LNCAP (cell line): ENCODE results near the gene SH2D1B.

ENCODE experiments used
- TF ChIP-seq, protein P1 (sequence below): fragments of 450-650 bp; IDR thresholded peaks from 2 replicates; pipeline ENCODE4 v1.5.1; 2017; ENCODE audit warnings: mild to moderate bottlenecking

The SH2D1B gene

GRCh38 chr1:162361349-162361748 is 50.6 kb downstream of the SH2D1B start:
- TF ChIP-seq, protein P1, sequence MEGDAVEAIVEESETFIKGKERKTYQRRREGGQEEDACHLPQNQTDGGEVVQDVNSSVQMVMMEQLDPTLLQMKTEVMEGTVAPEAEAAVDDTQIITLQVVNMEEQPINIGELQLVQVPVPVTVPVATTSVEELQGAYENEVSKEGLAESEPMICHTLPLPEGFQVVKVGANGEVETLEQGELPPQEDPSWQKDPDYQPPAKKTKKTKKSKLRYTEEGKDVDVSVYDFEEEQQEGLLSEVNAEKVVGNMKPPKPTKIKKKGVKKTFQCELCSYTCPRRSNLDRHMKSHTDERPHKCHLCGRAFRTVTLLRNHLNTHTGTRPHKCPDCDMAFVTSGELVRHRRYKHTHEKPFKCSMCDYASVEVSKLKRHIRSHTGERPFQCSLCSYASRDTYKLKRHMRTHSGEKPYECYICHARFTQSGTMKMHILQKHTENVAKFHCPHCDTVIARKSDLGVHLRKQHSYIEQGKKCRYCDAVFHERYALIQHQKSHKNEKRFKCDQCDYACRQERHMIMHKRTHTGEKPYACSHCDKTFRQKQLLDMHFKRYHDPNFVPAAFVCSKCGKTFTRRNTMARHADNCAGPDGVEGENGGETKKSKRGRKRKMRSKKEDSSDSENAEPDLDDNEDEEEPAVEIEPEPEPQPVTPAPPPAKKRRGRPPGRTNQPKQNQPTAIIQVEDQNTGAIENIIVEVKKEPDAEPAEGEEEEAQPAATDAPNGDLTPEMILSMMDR, result no peak

DNA sequence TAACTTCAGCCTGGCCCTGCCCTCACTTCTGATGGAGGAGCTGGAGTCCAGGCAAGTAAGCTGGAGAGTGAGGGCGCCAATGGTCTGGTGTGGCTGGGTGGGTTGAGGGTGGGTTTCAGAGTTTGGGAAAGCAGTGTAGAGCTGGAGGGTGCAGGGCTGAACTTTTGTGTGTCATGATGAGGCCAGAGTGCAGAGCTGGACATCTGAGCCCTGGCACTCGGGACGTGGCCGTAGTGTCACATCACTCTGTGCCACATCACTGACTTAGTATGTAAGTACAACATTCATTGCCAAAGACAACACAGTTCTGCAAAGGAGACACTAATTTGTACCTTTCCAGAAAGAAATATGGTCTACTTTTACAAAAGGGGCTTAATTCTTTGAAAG is 51.1 kb downstream of the SH2D1B start:
- TF ChIP-seq, protein P1, result no peak

- TF ChIP-seq, protein P1, result no peak
Measured at GRCh38 chr1:162360237-162360873, 51.6 kb downstream of the SH2D1B start.

DNA sequence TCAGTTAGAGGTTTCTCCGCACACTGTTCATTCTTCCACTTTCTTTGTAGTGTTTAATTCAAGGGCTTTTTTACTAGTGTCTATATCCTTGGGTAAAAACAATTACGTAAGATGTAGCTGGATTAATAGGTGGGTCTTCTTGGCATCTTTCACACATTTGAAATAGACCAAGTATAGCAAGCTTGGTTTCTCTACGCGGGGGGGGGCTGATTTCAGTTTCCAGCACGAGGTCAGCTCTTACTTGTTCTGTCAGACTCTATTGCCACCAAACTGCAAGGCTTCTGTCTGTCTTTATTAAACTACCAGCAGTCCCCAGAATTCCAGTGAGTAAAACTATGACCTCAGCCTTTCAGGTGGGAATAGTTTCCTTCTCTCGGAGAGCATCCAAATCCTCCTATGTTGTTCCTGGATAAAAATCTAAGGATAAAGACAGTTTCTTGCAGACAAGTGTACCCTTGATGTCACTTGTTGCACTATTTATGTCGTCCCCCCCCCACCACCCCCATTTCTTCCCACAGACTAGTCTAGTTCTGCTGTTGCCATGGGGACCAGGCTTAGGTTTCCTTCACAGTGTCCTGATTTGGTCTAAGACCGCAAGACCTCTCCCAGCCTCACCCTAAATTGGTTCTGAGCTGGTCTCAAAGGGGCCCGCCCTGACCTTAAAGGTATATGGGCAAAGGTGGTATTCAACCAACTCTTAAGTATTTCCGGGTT is 52.3 kb downstream of the SH2D1B start:
- TF ChIP-seq, protein P1, result no peak

GRCh38 chr1:162358928-162359327 is 53.0 kb downstream of the SH2D1B start:
- TF ChIP-seq, protein P1, result no peak

DNA sequence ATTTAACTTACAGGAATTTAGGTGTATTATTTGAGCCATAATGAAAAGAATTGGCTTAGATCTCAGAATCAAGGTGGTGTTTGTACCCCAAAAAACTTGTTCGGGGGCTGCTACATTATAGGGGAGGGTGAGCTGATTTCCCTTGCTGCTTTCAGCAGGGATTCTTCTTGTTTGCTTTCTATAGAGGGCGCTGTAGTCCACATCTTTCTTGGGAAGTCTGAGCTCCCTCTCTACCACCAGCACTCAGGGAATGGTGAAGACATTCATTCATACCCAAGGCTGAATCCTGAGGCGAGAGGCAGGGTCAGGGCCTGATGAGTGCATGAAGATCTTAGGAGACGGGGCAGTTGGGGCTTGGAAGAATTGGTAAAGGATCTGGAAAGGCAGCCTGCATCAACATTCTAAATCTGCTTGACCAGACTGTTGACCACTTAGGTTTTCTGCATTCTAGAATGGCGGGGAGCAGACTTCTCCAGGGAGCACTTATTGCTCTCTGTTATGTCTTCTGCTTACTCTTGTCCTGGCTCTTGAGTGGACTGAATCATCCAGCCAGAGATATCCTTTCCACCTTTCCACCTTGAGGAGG is 54.2 kb downstream of the SH2D1B start:
- TF ChIP-seq, protein P1, result peak; percentile 65

- TF ChIP-seq, protein P1, result no peak
Measured at GRCh38 chr1:162353702-162354101, 58.2 kb downstream of the SH2D1B start.
